MG63 (cell line): ENCODE results near the gene COPS3. TPM values are rescaled to one million over a fixed set of nuclear protein-coding genes. Genes with fewer than 3 reads are reported as not detected.

Source experiments
- total RNA-seq: library from RNA; depleted of rRNA; stranded (reverse); fragments of >200 nt; shearing (Covaris generic); gene quantifications from 2 replicates; pipeline ENCODE4 v1.2.3, GENCODE V29; 2014; ENCODE audit warnings: low replicate concordance; rRNA removed

The COPS3 gene
- total RNA-seq, 1 experiment from 2014 or later, result 131 TPM

Other genes with a start within 250 kb of the COPS3 start
- gene MPRIP, start 238.8 kb downstream of the COPS3 start, total RNA-seq, result 139 and 143 TPM in 2 replicates
- gene PLD6, start 74.9 kb downstream of the COPS3 start, total RNA-seq, result 3.0 and 6.6 TPM in 2 replicates
- 15.5 and 22.7 TPM in 2 replicates for gene FLCN, start 44.1 kb downstream of the COPS3 start, total RNA-seq
- gene NT5M, start 22.1 kb upstream of the COPS3 start, total RNA-seq, result 0.91 and 2.5 TPM in 2 replicates
- gene MED9, start 195.8 kb upstream of the COPS3 start, total RNA-seq, result 7.0 and 13.3 TPM in 2 replicates
- 0.67 and 5.6 TPM in 2 replicates for gene RASD1, start 215.1 kb upstream of the COPS3 start, total RNA-seq